ENCODE results near the gene KNOP1. TPM values are rescaled to one million over a fixed set of nuclear protein-coding genes. Genes with fewer than 3 reads are reported as not detected.

KNOP1 gene
- total RNA-seq, 1 experiment from 2014 or later, result 93.9 TPM

DNA sequence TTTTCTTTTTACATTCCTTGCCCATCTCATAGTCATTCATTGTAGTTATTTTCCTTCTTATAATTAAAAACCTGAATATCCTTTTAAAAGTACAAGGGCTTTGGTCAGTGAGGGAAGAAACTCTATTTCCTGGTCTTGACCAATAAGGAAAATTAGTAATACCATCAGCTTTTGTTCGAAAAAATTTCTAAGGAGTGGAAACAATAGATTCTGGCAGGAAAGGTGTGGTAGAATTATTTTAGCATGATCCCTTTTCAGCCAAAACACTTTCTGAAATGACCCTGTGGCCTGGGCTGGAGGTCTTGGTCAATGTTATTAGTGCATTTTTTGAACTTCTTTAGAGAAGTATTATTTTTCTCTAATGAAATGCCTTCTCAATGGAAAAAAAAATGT lies 36.6 kb upstream of the KNOP1 start:
- H3K27me3 ChIP-seq (ENCODE audit: insufficient read depth, low read length), result no peaks in the 10 kb centered on the region
- no peak overlapping the region for H4K8ac ChIP-seq (replicated peaks; ENCODE audit: insufficient read length, low read depth, low read length)
- H2BK12ac ChIP-seq (ENCODE audit: insufficient read length, low read depth, low read length), result no peak overlapping the region
- Mint-ChIP-seq H3K36me3 (ENCODE audit: insufficient read depth in 1 of 3, low read depth in 3 of 3) (no peaks in the 10 kb centered on the region), H3K4me3 (no peak overlapping the region), H3K27ac (no peak overlapping the region), H3K4me1 (peaks cover 0 to 4% of the 10 kb centered on the region in 2 experiments; a peak in 1 of 4 replicates), H3K27me3 (ENCODE audit: low read depth) (no peaks in the 10 kb centered on the region), H3K9me3 (no peaks in the 10 kb centered on the region)
- H2AK5ac ChIP-seq (ENCODE audit: insufficient read length, low read length), result no peak overlapping the region
- DNase-seq, result no peak
- no peak overlapping the region for H3T11ph ChIP-seq (ENCODE audit: low read length)
- no peaks in the 10 kb centered on the region for H3K79me2 ChIP-seq (ENCODE audit: insufficient read depth, low read length)
- no CpG with 5 or more reads among the region's 1 CpG for whole genome bisulfite sequencing (ENCODE audit: extremely low coverage, insufficient read length, low lambda C conversion rate)
- H3K9me3 ChIP-seq (ENCODE audit: control insufficient read depth, low read depth, low read length), result no peaks in the 10 kb centered on the region
- no peak overlapping the region for H2BK5ac ChIP-seq (ENCODE audit: insufficient read length, low read length)
- no peak overlapping the region for H3K18ac ChIP-seq (ENCODE audit: insufficient read length, low read depth, low read length)
- no peak overlapping the region for H3K14ac ChIP-seq (ENCODE audit: insufficient read depth, low read length)
- H2BK120ac ChIP-seq (ENCODE audit: low read depth, low read length, poor library complexity, severe bottlenecking), result no peak overlapping the region
- H3K4me2 ChIP-seq (ENCODE audit: insufficient read depth, insufficient read length, low read length), result no peak overlapping the region
- no peaks in the 10 kb centered on the region for H3K23me2 ChIP-seq (ENCODE audit: insufficient read length, low read depth, low read length, poor library complexity, severe bottlenecking)
- H3K56ac ChIP-seq (ENCODE audit: insufficient read length, low read depth, low read length), result no peak overlapping the region
- no peak overlapping the region for H2AFZ ChIP-seq (ENCODE audit: low read length)
- H3K27ac ChIP-seq (ENCODE audit: insufficient read length, low read depth, low read length), result no peak overlapping the region
- TF ChIP-seq, protein P1, sequence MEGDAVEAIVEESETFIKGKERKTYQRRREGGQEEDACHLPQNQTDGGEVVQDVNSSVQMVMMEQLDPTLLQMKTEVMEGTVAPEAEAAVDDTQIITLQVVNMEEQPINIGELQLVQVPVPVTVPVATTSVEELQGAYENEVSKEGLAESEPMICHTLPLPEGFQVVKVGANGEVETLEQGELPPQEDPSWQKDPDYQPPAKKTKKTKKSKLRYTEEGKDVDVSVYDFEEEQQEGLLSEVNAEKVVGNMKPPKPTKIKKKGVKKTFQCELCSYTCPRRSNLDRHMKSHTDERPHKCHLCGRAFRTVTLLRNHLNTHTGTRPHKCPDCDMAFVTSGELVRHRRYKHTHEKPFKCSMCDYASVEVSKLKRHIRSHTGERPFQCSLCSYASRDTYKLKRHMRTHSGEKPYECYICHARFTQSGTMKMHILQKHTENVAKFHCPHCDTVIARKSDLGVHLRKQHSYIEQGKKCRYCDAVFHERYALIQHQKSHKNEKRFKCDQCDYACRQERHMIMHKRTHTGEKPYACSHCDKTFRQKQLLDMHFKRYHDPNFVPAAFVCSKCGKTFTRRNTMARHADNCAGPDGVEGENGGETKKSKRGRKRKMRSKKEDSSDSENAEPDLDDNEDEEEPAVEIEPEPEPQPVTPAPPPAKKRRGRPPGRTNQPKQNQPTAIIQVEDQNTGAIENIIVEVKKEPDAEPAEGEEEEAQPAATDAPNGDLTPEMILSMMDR (conservative IDR thresholded peaks at IDR 0.05), result no peak
- no peaks in the 10 kb centered on the region for H4K20me1 ChIP-seq (ENCODE audit: control insufficient read depth, insufficient read depth, insufficient read length)
- no peak overlapping the region for H2BK15ac ChIP-seq (ENCODE audit: low read depth, low read length)
- no peak overlapping the region for H3K4ac ChIP-seq (ENCODE audit: low read depth, low read length)
- H4K5ac ChIP-seq (ENCODE audit: insufficient read length, low read depth, low read length), result no peak overlapping the region
- no peak overlapping the region for H4K91ac ChIP-seq (ENCODE audit: insufficient read length, low read depth, low read length)
- no peak overlapping the region for H3K9ac ChIP-seq (ENCODE audit: extremely low read depth, insufficient read length, low read length)
- no peak overlapping the region for H2BK20ac ChIP-seq (ENCODE audit: low read depth, low read length, poor library complexity, severe bottlenecking)
- no peak overlapping the region for H3K23ac ChIP-seq (ENCODE audit: insufficient read length, low read depth, low read length)
- H3K4me1 ChIP-seq (ENCODE audit: insufficient read depth, low read length), result no peaks in the 10 kb centered on the region
- no peaks in the 10 kb centered on the region for H3K79me1 ChIP-seq (ENCODE audit: insufficient read depth, low read depth, low read length, poor library complexity, severe bottlenecking)
